ENCODE measurements around the gene TAS1R2. TPM values are rescaled to one million over a fixed set of nuclear protein-coding genes. Genes with fewer than 3 reads are reported as not detected.
A peak's percentile ranks its signal among the peaks of the same experiment; 100 is the strongest.
"Not testable (repeated sequence)": the region's sequence is repeated elsewhere in the genome, so short reads cannot be mapped to it uniquely, and the experiment has no call there.

Gene TAS1R2
- total RNA-seq, 2 experiments from 2014 or later = not detected

- Mint-ChIP-seq H3K27me3 (no peaks in the 10 kb centered on the region), H3K4me3 (no peak overlapping the region), H3K9me3 (ENCODE audit: low read depth) (no peaks in the 10 kb centered on the region), H3K36me3 (ENCODE audit: low read depth) (no peaks in the 10 kb centered on the region), H3K27ac (no peak overlapping the region), H3K4me1 (no peaks in the 10 kb centered on the region)
- ChIA-PET CTCF (interaction anchor here (0.6 to 2.4 kb wide), 8 partner anchors 8 to 278 kb away, joined by 3 to 16 read pairs (median 4); no protein-coding TSS in a partner anchor), POLR2A (no interaction called here)
- intact Hi-C loops (cut with DNase I, micrococcal nuclease) = loop anchor here in 1 of 2 experiments (5.0 kb wide), 1 partner anchor 279 kb away; no protein-coding TSS in a partner anchor
- no peak for ATAC-seq
- DNase-seq = no peak
Observed at GRCh38 chr1:18876210-18876609, 16.8 kb upstream of the TAS1R2 start.

- Mint-ChIP-seq H3K4me3 (no peak overlapping the region), H3K27me3 (no peaks in the 10 kb centered on the region), H3K27ac (no peak overlapping the region), H3K36me3 (ENCODE audit: low read depth) (no peaks in the 10 kb centered on the region), H3K9me3 (ENCODE audit: low read depth) (no peaks in the 10 kb centered on the region), H3K4me1 (no peaks in the 10 kb centered on the region)
- intact Hi-C loops (cut with DNase I, micrococcal nuclease) = loop anchor here (1.0 to 5.0 kb wide), 2 partner anchors 278 kb away; no protein-coding TSS in a partner anchor
- ChIA-PET CTCF (interaction anchor here (0.6 to 2.5 kb wide), 14 partner anchors 8 to 555 kb away, joined by 3 to 16 read pairs (median 3); no protein-coding TSS in a partner anchor), POLR2A (interaction anchor here (0.7 kb wide), 1 partner anchor 563 kb away, joined by 3 read pairs; no protein-coding TSS in a partner anchor)
- DNase-seq = no peak
- no peak for ATAC-seq
Observed at GRCh38 chr1:18875796-18876128, 16.3 kb upstream of the TAS1R2 start.

GRCh38 chr1:18875107-18875795 lies 15.8 kb upstream of the TAS1R2 start:
- no peak overlapping the region for H3K4me3 Mint-ChIP-seq
- H3K9me3 Mint-ChIP-seq (ENCODE audit: low read depth) = no peaks in the 10 kb centered on the region
- ChIA-PET CTCF (interaction anchor here (0.6 to 2.5 kb wide), 15 partner anchors 9 to 555 kb away, joined by 3 to 16 read pairs (median 3); no protein-coding TSS in a partner anchor), POLR2A (interaction anchor here (0.7 kb wide), 1 partner anchor 563 kb away, joined by 3 read pairs; no protein-coding TSS in a partner anchor)
- no peak overlapping the region for H3K27ac Mint-ChIP-seq
- H3K4me1 Mint-ChIP-seq = no peaks in the 10 kb centered on the region
- H3K36me3 Mint-ChIP-seq (ENCODE audit: low read depth) = no peaks in the 10 kb centered on the region
- ATAC-seq (peak; percentile 81), DNase-seq (peak; percentile 88)
- no peaks in the 10 kb centered on the region for H3K27me3 Mint-ChIP-seq
- intact Hi-C loops (cut with DNase I, micrococcal nuclease) = loop anchor here (1.0 to 5.0 kb wide), 2 partner anchors 278 kb away; no protein-coding TSS in a partner anchor

DNA sequence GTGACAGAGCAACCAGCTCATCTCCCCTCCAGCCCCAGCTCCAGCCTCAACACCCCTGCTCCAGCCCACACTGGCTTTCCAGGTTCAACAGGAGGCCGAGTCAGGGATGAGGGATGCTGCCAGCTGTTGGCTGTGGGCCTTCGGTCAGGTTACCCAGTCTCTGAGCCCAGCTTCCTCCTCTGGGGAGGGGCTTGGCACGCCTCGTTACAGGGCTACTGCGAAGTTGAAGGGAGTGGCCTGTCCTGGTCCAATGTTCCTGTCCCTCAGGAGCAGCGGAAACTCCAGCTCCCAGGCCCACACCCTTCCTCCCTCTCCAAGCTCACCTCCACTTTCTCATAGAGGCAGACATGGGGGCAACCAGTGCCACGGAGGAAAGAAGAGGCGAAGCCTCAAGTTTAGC lies 15.1 kb upstream of the TAS1R2 start:
- Mint-ChIP-seq H3K4me3 (no peak overlapping the region), H3K4me1 (no peaks in the 10 kb centered on the region), H3K36me3 (ENCODE audit: low read depth) (no peaks in the 10 kb centered on the region), H3K27ac (no peak overlapping the region), H3K9me3 (ENCODE audit: low read depth) (no peaks in the 10 kb centered on the region), H3K27me3 (no peaks in the 10 kb centered on the region)
- intact Hi-C loops (cut with DNase I, micrococcal nuclease) = no loop called here
- ChIA-PET POLR2A (no interaction called here), CTCF (interaction anchor here (0.6 to 2.5 kb wide), 7 partner anchors 9 to 277 kb away, joined by 3 to 16 read pairs (median 4); no protein-coding TSS in a partner anchor)
- ATAC-seq (no peak), DNase-seq (no peak)

GRCh38 chr1:18874036-18874435 lies 14.6 kb upstream of the TAS1R2 start:
- Mint-ChIP-seq H3K4me1 (no peaks in the 10 kb centered on the region), H3K9me3 (ENCODE audit: low read depth) (no peaks in the 10 kb centered on the region), H3K27ac (no peak overlapping the region), H3K4me3 (no peak overlapping the region), H3K27me3 (no peaks in the 10 kb centered on the region), H3K36me3 (ENCODE audit: low read depth) (no peaks in the 10 kb centered on the region)
- ChIA-PET CTCF (interaction anchor here (0.5 to 2.5 kb wide), 8 partner anchors 10 to 1467 kb away, joined by 3 to 16 read pairs (median 3); no protein-coding TSS in a partner anchor), POLR2A (no interaction called here)
- ATAC-seq = no peak
- no peak for DNase-seq
- intact Hi-C loops (cut with DNase I, micrococcal nuclease) = no loop called here

GRCh38 chr1:18872071-18872611 lies 12.7 kb upstream of the TAS1R2 start:
- H3K36me3 Mint-ChIP-seq (ENCODE audit: low read depth) = no peaks in the 10 kb centered on the region
- intact Hi-C loops (cut with DNase I, micrococcal nuclease) = no loop called here
- CTCF ChIA-PET = interaction anchor here (0.6 kb wide), 1 partner anchor 561 kb away, joined by 3 read pairs; no protein-coding TSS in a partner anchor

GRCh38 chr1:18871401-18872070 lies 12.1 kb upstream of the TAS1R2 start:
- POLR2A ChIA-PET = no interaction called here
- CTCF ChIA-PET = no interaction called here
- H3K9me3 Mint-ChIP-seq (ENCODE audit: low read depth) = no peaks in the 10 kb centered on the region
- intact Hi-C loops (cut with DNase I, micrococcal nuclease) = no loop called here
- H3K27me3 Mint-ChIP-seq = peaks cover 4% of the 10 kb centered on the region
- H3K4me3 Mint-ChIP-seq = no peak overlapping the region
- no peak overlapping the region for H3K27ac Mint-ChIP-seq
- H3K4me1 Mint-ChIP-seq = no peaks in the 10 kb centered on the region
- no peaks in the 10 kb centered on the region for H3K36me3 Mint-ChIP-seq (ENCODE audit: low read depth)
- no peak for DNase-seq
- no peak for ATAC-seq

More at GRCh38 chr1:18872071-18872611, 12.7 kb upstream of the TAS1R2 start:
- DNase-seq = no peak
- POLR2A ChIA-PET = no interaction called here
- Mint-ChIP-seq H3K9me3 (ENCODE audit: low read depth) (no peaks in the 10 kb centered on the region), H3K4me1 (no peaks in the 10 kb centered on the region), H3K27me3 (no peaks in the 10 kb centered on the region), H3K27ac (no peak overlapping the region), H3K4me3 (no peak overlapping the region)
- ATAC-seq = no peak

- Mint-ChIP-seq H3K9me3 (ENCODE audit: low read depth) (no peaks in the 10 kb centered on the region), H3K27ac (no peak overlapping the region), H3K4me3 (no peak overlapping the region), H3K4me1 (no peaks in the 10 kb centered on the region), H3K27me3 (peaks cover 5% of the 10 kb centered on the region), H3K36me3 (ENCODE audit: low read depth) (no peaks in the 10 kb centered on the region)
- ChIA-PET CTCF (interaction anchor here (0.7 kb wide), 1 partner anchor 66 kb away, joined by 4 read pairs; no protein-coding TSS in a partner anchor), POLR2A (no interaction called here)
- intact Hi-C loops (cut with DNase I, micrococcal nuclease) = no loop called here
- ATAC-seq = no peak
- no peak for DNase-seq
Observed at GRCh38 chr1:18870957-18871356, 11.5 kb upstream of the TAS1R2 start.

DNA sequence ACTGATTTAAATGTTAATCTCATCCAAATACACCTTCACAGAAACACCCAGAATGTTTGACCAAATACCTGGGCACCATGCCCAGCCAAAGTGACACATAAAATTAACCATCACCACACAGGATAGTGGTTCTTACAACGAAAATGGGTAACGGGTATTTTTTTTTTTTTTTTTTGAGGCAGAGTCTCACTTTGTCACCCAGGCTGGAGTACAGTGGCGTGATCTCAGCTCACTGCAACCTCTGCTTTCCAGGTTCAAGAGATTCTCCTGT lies 11.1 kb upstream of the TAS1R2 start:
- DNase-seq; intact Hi-C loops (cut with DNase I, micrococcal nuclease); ATAC-seq; POLR2A ChIA-PET; H3K27me3 Mint-ChIP-seq; H3K4me1 Mint-ChIP-seq; H3K27ac Mint-ChIP-seq; H3K36me3 Mint-ChIP-seq (ENCODE audit: low read depth); H3K4me3 Mint-ChIP-seq; H3K9me3 Mint-ChIP-seq (ENCODE audit: low read depth): not testable (repeated sequence)
- CTCF ChIA-PET = interaction anchor here (0.7 kb wide), 1 partner anchor 66 kb away, joined by 4 read pairs; no protein-coding TSS in a partner anchor

- no peak for DNase-seq
- H3K9me3 Mint-ChIP-seq (ENCODE audit: low read depth) = no peaks in the 10 kb centered on the region
- CTCF ChIA-PET = interaction anchor here (0.5 to 0.7 kb wide), 4 partner anchors 14 to 1393 kb away, joined by 3 to 4 read pairs (median 4); no protein-coding TSS in a partner anchor
Observed at GRCh38 chr1:18869847-18870594, 10.6 kb upstream of the TAS1R2 start.

DNA sequence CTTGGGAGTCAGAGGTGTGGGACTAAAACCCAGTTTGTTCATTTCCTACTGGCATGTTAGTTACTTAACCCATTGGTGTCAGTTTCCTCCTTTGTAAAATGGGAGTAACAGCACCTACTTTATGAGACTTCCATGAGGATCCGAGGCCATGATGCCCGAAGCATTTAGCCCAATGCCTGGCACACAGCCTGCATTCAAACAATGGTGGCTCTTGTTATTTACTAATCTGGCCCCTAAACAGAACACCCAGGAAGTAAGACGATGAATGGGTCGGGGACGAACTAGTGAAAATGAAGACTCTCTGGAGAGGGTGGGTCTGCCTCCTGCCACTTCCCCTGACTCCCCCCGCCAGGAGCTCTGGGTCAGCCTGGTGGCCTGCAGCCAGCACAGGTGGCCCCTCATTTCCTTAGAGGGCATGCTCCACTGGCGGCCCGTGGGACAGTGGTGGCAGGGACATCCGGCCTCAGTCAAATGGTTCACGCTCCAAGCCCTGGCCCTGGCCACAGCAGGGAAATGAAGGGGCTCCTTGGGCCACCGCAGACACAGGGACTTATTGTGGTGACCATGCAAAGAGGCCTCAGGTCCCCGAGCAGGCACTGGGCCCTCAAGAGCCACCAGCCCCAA lies 9.5 kb upstream of the TAS1R2 start:
- ChIA-PET POLR2A (no interaction called here), CTCF (no interaction called here)
- intact Hi-C loops (cut with DNase I, micrococcal nuclease) = no loop called here
- H3K9me3 Mint-ChIP-seq (ENCODE audit: low read depth) = no peaks in the 10 kb centered on the region
- H3K27ac Mint-ChIP-seq = no peak overlapping the region
- ATAC-seq = no peak
- H3K27me3 Mint-ChIP-seq = peaks cover 5% of the 10 kb centered on the region
- no peak overlapping the region for H3K4me3 Mint-ChIP-seq
- H3K4me1 Mint-ChIP-seq = no peaks in the 10 kb centered on the region
- no peak for DNase-seq
- H3K36me3 Mint-ChIP-seq (ENCODE audit: low read depth) = no peaks in the 10 kb centered on the region

More at GRCh38 chr1:18869847-18870594, 10.6 kb upstream of the TAS1R2 start:
- POLR2A ChIA-PET = no interaction called here
- Mint-ChIP-seq H3K4me1 (no peaks in the 10 kb centered on the region), H3K27ac (no peak overlapping the region), H3K4me3 (no peak overlapping the region), H3K27me3 (peaks cover 5% of the 10 kb centered on the region), H3K36me3 (ENCODE audit: low read depth) (no peaks in the 10 kb centered on the region)
- intact Hi-C loops (cut with DNase I, micrococcal nuclease) = no loop called here
- ATAC-seq = no peak

Data from activated CD4-positive, alpha-beta T cell treated with anti-CD3 and anti-CD28 coated beads for 36 hours (primary cell).